Endothelial cell of umbilical vein (primary cell): ENCODE measurements around the gene ZNF556.

ENCODE experiments used
- FOS ChIP-seq: IDR thresholded peaks from 2 replicates; pipeline ENCODE4 v1.6.1; 2011; ENCODE audit warnings: mild to moderate bottlenecking, low read length, moderate library complexity, borderline replicate concordance; ENCODE audit not compliant: insufficient read depth
- TF ChIP-seq, protein P1 (sequence below), 2 donors: IDR thresholded peaks; 1 replicate in 1 of 2; 2 replicates in 1 of 2; pipeline ENCODE4 v1.5.1; 2011; ENCODE audit warnings: low read length in 2 of 2, mild to moderate bottlenecking in 2 of 2, moderate library complexity in 2 of 2, control low read depth in 1 of 2, inconsistent platforms in 1 of 2, low read depth in 1 of 2; ENCODE audit not compliant: insufficient read depth in 1 of 2; ENCODE audit errors: extremely low read depth in 1 of 2

DNA sequence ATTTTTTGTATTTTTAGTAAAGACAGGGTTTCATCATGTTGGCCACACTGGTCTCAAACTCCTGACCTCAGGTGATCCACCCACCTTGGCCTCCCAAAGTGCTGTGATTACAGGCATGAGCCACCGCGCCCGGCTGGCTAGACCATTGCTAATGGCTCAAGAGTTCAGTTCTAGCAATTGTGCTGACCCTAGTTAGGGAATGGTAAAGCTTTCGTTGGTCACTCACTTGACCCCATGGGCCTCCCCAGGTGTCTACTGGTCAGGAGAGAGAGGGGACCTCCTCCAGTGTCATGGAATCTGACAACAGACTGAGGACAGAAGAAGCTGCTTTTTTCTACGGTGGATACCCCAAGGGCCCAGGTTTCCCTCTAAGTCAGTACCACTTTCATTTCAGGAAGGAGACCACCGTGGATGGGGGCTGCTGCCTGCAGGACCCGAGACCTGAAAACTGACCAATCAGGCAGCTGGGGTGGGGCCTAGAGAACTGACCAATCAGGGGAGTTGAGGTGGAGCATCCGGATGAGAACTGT, 575 bp upstream of the ZNF556 start:
- TF ChIP-seq, protein P1, sequence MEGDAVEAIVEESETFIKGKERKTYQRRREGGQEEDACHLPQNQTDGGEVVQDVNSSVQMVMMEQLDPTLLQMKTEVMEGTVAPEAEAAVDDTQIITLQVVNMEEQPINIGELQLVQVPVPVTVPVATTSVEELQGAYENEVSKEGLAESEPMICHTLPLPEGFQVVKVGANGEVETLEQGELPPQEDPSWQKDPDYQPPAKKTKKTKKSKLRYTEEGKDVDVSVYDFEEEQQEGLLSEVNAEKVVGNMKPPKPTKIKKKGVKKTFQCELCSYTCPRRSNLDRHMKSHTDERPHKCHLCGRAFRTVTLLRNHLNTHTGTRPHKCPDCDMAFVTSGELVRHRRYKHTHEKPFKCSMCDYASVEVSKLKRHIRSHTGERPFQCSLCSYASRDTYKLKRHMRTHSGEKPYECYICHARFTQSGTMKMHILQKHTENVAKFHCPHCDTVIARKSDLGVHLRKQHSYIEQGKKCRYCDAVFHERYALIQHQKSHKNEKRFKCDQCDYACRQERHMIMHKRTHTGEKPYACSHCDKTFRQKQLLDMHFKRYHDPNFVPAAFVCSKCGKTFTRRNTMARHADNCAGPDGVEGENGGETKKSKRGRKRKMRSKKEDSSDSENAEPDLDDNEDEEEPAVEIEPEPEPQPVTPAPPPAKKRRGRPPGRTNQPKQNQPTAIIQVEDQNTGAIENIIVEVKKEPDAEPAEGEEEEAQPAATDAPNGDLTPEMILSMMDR (IDR thresholded peaks at IDR 0.05; ENCODE audit: extremely low read depth in 1 of 2, insufficient read depth in 1 of 2, low read depth in 1 of 2, low read length in 2 of 2), result no peak
- no peak for TF ChIP-seq FOS
